GM12878 (cell line): ENCODE measurements around the gene DLX6.

Experiments
- BACH1 ChIP-seq: fragments of 450-650 bp; IDR thresholded peaks from 2 replicates; pipeline ENCODE4 v1.6.1; 2017; ENCODE audit warnings: mild to moderate bottlenecking, borderline replicate concordance
- CREM ChIP-seq: IDR thresholded peaks from 2 replicates; pipeline ENCODE4 v1.6.1; 2014; ENCODE audit warnings: antibody characterized with exemption, low read depth
- CTCF ChIP-seq, 3 experiments: IDR thresholded peaks in 2 of 3; conservative IDR thresholded peaks in 1 of 3; 2 replicates each; pipeline ENCODE4 v1.5.1; 2011; ENCODE audit warnings: low read depth in 3 of 3, low read length in 3 of 3, mild to moderate bottlenecking in 3 of 3, control low read depth in 2 of 3, moderate library complexity in 2 of 3, inconsistent platforms in 1 of 3, mixed read lengths in 1 of 3; ENCODE audit not compliant: control insufficient read depth in 2 of 3, insufficient read depth in 1 of 3; ENCODE audit errors: extremely low read depth in 1 of 3
- ETV6 ChIP-seq, 2 experiments: fragments of 450-650 bp in 1 of 2; IDR thresholded peaks in 1 of 2; conservative IDR thresholded peaks in 1 of 2; 2 replicates each; pipeline ENCODE4 v1.6.1; 2014; ENCODE audit warnings: antibody characterized with exemption in 1 of 2, borderline replicate concordance in 1 of 2, low read depth in 1 of 2, mild to moderate bottlenecking in 1 of 2, moderate library complexity in 1 of 2
- EZH2 ChIP-seq: IDR thresholded peaks from 2 replicates; pipeline ENCODE4 v1.6.1; 2012; ENCODE audit warnings: low read depth, mild to moderate bottlenecking, control low read depth, inconsistent platforms, low read length, borderline replicate concordance; ENCODE audit not compliant: control insufficient read depth
- IRF3 ChIP-seq: fragments of 450-650 bp; IDR thresholded peaks from 2 replicates; pipeline ENCODE4 v1.6.1; 2014; ENCODE audit warnings: mild to moderate bottlenecking
- POLR2AphosphoS5 ChIP-seq: IDR thresholded peaks from 2 replicates; pipeline ENCODE4 v1.6.1; 2011; ENCODE audit warnings: mild to moderate bottlenecking, low read length, inconsistent platforms
- RAD21 ChIP-seq: IDR thresholded peaks from 2 replicates; pipeline ENCODE4 v1.6.1; 2011; ENCODE audit warnings: mild to moderate bottlenecking, low read depth, low read length, moderate library complexity; ENCODE audit not compliant: insufficient read depth
- TAF1 ChIP-seq: IDR thresholded peaks from 2 replicates; pipeline ENCODE4 v1.6.1; 2011; ENCODE audit warnings: mild to moderate bottlenecking, low read depth, low read length, borderline replicate concordance

DNA sequence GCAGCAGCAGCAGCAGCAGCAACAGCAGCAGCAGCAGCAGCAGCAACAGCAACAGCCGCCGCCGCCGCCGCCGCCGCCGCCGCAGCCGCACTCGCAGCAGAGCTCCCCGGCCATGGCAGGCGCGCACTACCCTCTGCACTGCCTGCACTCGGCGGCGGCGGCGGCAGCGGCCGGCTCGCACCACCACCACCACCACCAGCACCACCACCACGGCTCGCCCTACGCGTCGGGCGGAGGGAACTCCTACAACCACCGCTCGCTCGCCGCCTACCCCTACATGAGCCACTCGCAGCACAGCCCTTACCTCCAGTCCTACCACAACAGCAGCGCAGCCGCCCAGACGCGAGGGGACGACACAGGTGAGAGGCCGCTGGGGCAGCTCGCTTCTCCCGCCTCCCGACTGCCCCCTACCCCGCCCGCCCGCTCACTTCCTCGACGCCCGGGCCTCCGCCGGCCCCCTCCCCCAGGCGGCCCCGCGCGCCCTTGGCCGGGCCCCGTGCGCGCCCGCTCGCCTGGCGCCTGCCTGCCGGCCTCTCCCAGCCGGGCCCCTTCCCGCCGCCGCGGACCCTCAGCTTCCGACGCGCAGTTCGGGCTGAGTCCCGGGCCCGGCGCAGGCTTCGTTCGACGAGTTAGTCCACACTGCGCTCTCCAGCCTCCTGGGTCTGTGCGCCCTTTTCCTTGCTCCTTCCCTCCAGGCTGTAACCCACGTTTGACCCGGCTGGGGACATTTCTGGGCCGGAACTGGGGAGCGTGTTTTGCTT, 882 bp downstream of the DLX6 start:
- no peak for TF ChIP-seq TAF1
- TF ChIP-seq CTCF (IDR thresholded peaks at IDR 0.05 in 2 of 3, conservative IDR thresholded peaks at IDR 0.05 in 1 of 3; ENCODE audit: control insufficient read depth in 2 of 3, extremely low read depth in 1 of 3, insufficient read depth in 1 of 3, low read depth in 3 of 3, low read length in 3 of 3) = no peak
- TF ChIP-seq ETV6 (conservative IDR thresholded peaks at IDR 0.05 in 1 of 2, IDR thresholded peaks at IDR 0.05 in 1 of 2; ENCODE audit: borderline replicate concordance in 1 of 2, low read depth in 1 of 2) = no peak
- no peak for TF ChIP-seq BACH1
- TF ChIP-seq POLR2AphosphoS5 = no peak
- TF ChIP-seq EZH2 = no peak
- TF ChIP-seq IRF3 = no peak
- no peak for TF ChIP-seq RAD21
- TF ChIP-seq CREM = no peak
